ENCODE measurements around the gene SYT1.
"Not testable (repeated sequence)": the region's sequence is repeated elsewhere in the genome, so short reads cannot be mapped to it uniquely, and the experiment has no call there.

SYT1 gene

DNA sequence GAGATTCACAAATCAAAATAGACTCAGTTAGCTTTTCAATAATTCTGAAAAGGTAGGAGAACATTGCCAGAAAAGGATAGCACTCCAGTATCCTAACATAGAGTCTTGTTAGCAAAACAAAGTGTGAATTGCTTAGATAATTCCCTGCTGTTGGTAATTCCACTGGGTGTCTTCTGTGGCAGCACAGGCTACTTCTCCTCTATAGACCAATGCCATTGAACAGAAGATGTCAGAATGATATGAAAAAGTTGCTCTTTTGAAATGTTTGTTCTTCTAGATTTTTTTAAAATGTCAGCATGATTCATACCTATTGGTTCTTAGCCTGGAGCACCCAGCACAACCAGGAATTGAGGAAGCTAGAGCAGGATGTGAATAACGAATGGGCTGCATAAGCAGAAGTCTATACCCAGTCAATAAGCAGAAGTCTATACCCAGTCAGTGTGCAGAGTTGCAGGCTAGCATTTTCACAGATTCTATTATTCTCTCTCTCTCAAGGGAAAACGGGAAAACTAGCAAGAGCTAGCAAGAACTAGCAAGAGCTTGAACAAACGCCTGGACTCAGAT is 112.8 kb downstream of the SYT1 start:
- DNase-seq = peak in 1 of 3 experiments; percentile 33

DNA sequence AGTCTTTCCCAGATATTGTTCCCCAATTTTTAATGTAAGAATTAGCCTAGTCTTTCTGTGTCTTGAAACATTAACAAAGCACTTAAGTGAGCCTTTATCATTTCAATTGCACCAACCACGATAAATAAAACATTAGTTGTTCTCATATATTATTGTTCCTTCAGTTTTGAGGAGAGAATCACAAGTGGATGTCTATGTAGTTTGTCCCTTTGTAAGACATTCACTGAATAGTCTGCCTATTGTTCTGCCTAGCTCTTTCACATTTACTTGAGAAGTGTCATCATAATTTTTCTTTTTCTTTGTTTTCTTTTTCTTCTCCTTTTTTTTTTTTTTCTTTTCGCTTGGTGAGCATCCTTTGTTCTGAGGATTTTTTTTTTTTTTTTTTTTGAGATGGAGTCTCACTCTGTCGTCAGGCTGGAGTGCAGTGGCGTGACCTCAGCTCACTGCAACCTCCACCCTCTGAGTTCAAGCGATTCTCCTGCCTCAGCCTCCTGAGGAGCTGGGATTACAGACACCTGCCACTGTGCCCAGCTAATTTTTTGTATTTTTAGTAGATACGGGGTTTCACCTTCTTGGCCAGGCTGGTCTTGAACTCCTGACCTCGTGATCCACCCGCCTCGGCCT is 129.7 kb downstream of the SYT1 start:
- DNase-seq = no peak

DNA sequence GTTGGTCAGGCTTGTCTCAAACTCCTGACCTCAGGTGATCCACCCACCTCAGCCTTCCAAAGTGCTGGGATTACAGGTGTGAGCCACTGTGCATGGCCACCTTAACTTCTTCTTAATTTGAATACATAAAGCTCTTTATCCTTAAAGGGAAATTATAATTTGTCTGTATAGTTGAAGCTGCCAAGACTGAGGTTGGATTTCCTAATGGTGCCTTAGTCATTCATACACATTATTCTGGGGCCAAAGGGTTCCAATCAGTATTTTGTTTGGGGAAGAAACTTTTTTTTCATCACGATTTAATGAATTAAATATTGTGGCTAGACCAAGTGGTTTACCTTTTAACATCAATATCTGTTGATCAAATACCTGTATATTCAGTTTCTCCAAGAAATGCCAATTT is 135.9 kb downstream of the SYT1 start:
- no peak for DNase-seq

DNA sequence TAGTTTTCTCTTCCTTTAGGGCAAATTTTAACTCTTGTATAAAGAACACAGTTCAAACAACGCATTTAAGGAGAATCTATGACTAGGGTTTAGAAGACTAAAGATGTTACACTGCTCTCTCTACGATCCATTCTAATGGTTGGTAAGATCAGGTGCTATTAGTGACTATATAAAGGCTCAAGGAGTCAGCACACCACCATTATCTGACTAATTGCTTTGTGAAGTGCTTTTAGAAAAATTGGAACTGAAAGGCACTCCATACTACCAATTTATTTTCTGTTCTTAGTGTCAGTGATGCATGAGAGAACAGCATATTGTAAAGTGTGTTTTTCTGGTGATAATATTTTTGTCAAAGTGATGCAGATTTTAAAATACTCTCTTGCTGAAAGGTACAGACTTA is 136.8 kb downstream of the SYT1 start:
- peak; percentile 63 to 97 (median 95) for DNase-seq

DNA sequence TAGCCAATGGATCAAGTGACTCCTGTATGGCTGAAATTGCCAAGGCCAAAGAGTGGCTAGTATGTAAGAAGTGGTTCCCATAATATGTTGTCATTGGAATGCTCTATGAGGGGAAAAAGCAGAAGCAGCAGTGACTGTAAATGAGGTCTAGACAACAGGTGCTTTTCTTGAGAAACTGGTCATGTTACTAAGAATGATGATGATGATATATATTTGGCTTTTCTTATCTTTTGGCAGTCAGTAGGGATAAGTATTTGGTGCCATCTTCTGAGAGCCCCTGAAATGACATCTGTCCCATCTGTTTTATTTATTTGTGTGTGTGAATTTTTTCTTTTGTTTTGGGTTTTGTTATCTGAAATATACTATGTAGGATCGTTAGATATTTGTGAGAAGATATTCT is 141.7 kb downstream of the SYT1 start:
- peak in 1 of 3 experiments; percentile 28 for DNase-seq

DNA sequence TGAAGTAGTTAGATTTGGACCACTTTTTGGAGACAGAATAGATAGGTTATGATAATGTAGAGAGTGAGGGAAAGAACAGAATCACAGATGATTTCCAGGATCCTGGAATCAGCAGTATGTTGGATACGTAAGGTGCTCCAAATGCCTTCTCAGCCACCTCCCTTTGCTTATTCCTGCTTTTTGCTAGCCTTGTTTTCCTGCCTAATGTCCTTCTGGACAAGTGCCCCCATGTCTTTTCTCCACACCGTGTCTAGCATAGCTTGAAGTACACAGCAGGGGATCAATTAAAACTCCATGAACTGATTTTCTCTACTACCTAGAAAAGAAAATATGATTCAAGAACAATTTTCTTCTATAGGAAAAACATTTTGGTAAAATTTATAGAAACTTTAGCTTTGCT is 144.0 kb downstream of the SYT1 start:
- DNase-seq = peak in 1 of 3 experiments; percentile 16

DNA sequence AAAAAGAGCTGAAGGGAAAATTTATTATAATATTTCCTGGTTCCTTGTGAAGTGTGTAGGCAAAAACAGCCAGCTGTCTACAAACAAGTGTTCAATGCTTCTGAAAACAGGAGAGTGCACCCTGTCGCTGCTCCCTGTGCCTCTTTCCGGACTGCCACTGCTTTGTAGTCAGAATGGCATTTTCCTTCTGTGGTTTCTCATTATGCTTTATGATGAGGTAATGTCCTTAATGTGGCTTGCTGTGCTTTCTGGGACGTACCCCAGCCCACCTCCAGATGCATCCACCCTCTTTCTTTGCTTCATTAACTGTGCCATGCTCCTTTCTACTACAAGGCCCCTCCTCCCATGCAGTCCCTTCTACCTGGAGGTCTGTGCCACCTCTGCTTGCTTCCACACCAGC is 148.1 kb downstream of the SYT1 start:
- DNase-seq = peak in 1 of 3 experiments; percentile 54

DNA sequence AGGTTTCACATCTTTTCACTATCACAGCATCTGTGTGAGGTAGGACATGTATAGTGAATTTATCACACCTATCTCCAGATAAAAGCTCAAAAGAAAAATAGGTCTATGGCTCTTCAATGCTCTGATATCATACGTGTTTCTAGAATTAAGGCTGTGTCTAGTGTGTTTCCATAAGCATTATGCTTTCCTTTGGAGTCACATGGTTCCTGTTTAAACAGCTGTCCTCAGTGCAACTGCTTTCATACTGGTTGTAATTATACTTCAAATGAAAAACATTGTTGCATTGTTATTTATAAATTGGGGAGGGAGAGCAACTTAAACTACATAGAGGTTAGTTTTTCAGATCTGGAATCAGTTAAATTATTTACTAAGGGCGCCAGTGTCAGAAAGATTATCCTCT is 151.6 kb downstream of the SYT1 start:
- DNase-seq = peak; percentile 29 to 96 (median 66)

DNA sequence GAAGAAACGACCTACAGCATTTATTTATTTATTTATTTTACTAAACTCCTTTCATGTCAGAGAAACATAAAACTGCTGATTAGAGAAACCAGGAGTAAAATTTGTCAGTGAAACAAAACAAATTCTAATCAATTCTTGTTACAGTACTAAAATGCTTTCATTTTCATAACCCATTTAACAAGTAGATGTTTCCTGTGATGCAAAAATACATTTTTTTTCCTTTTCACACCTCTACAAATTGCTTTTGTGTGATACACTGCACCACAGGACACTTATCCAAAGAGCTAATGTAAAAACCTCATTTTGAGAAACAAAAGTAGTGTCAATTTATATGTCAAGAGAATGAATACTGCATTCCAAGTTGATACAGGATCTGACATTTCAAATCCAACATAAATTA is 155.1 kb downstream of the SYT1 start:
- DNase-seq = peak in 1 of 3 experiments; percentile 47

DNA sequence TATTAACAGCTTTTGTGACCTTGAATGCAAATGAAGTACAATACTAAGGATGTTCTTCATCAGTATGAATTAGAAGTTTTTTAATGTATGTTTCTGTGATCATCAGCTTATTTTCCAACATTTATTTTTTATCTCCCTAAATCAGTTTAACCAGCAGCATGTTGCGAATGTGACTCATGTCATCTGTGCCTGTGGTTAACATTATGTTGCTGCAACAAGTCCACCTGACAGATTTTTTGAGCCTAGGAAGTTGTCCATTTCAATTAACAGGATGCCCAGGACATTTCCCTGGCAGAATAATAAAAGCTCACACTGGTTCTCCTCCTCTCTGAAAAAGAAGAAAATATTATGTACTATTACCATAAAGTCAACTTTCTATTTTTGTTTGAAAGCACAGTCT is 155.5 kb downstream of the SYT1 start:
- peak in 2 of 3 experiments; percentile 7 to 47 for DNase-seq

DNA sequence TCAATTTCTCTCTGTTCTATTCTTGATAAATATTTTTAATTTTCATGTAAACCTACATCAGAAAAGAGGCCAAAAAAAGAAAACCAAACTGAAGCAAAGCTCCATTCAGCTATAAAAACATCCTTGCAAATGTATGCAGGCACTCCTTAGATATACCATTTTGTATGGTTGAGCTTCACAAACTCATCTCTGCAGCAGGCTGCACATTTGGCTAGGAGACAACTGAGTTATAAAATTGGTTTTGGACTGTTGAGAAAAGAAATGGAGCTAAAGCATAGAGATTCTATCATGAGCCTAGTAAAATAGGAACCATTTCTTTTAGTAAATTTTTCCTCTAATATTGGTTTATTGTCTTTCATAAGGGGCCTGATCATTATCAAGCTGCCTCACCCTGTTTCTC is 156.4 kb downstream of the SYT1 start:
- DNase-seq = no peak

DNA sequence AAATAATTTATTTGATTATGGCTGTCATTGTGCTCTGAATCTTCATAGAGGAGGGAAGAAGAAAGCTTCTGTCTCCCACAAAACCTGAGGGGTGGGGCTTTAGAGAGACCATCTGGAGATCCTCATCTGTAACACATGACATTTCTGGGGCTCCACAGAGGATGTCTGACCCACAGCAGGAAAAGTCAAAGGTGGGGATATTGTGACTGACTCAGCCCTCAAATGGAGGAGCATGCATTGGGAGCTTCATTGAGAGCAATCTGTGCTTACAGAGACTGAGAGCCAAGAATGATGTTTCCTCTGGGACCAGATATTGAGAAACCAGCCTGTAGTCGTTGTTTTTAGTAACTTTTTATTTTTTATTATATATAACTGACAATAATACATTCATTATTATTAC is 158.7 kb downstream of the SYT1 start:
- no peak for DNase-seq

DNA sequence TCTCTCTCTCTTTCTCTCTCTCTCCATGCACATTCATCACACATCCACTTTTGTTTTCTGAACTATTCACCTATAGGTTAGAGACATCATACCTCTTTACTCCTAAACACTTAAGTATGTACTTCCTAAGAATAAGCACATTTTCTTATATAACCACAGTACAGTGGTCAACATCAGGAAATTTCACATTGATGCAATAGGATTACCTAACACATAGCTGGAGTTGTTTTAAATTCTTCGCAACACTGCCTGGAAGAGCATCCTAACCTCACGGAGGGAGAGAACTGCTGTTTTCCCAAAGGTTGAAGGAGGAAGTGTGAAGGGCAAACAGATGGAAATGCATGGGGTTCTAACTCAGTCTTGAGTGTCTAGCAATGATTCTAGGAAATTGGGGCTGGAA is 159.2 kb downstream of the SYT1 start:
- no peak for DNase-seq

DNA sequence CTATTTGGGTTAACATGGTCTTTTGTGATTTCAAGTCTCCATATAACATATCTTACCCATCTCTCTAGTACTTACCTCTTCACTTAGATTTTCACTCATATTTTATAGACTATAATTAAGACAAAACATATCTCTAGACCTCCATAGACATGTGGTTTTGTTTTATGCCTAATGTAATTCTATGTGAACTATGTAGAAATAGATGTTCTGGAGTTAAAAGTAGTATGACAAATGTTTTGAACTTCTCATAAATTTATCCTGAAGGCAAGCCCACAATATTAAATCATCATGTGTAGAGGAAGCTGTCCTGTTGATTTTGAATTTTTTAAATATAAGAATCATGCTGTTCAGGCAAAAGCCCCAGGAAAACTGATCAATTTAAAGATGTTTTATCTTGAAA is 169.2 kb downstream of the SYT1 start:
- no peak for DNase-seq

DNA sequence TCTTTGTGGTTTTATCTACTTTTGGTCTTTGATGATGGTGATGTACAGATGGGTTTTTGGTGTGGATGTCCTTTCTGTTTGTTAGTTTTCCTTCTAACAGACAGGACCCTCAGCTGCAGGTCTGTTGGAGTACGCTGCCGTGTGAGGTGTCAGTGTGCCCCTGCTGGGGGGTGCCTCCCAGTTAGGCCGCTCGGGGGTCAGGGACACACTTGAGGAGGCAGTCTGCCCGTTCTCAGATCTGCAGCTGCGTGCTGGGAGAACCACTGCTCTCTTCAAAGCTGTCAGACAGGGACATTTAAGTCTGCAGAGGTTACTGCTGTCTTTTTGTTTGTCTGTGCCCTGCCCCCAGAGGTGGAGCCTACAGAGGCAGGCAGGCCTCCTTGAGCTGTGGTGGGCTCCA is 180.2 kb downstream of the SYT1 start:
- not testable (repeated sequence) for DNase-seq

DNA sequence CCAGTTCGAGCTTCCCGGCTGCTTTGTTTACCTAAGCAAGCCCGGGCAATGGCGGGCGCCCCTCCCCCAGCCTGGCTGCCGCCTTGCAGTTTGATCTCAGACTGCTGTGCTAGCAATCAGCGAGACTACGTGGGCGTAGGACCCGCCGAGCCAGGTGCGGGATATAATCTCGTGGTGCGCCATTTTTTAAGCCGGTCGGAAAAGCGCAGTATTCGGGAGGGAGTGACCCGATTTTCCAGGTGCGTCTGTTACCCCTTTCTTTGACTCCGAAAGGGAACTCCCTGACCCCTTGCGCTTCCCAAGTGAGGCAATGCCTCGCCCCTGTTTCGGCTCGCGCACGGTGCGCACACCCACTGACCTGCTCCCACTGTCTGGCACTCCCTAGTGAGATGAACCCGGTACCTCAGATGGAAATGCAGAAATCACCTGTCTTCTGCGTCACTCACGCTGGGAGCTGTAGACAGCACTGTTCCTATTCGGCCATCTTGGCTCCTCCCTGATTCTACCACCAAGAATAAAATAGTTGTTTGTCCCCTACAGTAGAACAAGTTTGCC is 180.7 kb downstream of the SYT1 start:
- not testable (repeated sequence) for DNase-seq

DNA sequence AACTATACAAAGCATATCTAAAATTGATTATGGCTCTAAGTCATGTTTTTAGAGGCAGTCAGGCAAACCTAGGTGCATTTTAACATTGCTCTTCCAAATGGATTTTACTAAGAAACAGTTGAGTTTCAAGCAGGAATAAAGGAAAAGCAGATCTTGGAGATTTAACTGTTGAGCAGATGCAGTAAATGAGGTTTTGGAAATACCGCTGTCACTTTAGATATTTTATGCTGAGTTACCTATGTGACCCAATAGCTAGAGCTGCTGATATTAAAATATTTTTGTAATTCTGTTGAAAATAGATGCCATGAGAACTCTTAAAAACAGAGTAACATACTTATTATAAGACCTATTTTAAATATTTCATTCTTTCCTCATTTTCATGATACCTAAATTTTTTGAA is 181.4 kb downstream of the SYT1 start:
- no peak for DNase-seq

DNA sequence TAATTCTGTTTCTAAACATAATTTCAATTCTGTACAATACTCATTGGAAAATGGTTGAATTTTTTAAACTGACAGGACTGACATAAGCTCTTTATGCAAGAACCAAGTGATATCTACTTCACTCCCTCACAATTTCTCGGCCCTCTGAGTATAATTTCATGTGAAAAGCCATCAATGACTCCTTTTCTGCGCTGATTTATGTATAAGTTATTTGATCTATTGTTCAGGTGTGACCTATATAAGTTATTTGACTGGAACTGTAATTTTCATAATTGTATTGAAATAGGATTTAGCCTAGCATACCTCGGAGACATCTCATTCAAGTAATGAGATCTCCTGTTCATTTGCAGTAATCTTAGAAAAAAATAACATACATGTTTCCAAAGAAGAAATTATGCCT is 184.4 kb downstream of the SYT1 start:
- peak in 2 of 3 experiments; percentile 18 to 82 for DNase-seq

DNA sequence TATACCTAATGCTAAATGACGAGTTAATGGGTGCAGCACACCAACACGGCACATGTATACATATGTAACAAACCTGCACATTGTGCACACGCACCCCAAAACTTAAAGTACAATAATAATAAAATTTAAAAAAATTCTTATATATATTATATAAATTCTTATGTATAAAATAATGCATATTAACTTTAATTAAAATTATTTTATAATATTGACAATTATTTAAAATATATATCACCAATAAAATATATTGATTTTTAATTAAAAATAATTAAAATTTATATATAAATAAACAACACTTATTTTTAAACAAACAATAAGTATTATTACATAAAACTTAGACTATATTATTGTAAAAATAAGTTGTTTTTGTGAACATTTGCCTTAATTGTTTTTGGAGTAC is 188.8 kb downstream of the SYT1 start:
- DNase-seq = no peak

DNA sequence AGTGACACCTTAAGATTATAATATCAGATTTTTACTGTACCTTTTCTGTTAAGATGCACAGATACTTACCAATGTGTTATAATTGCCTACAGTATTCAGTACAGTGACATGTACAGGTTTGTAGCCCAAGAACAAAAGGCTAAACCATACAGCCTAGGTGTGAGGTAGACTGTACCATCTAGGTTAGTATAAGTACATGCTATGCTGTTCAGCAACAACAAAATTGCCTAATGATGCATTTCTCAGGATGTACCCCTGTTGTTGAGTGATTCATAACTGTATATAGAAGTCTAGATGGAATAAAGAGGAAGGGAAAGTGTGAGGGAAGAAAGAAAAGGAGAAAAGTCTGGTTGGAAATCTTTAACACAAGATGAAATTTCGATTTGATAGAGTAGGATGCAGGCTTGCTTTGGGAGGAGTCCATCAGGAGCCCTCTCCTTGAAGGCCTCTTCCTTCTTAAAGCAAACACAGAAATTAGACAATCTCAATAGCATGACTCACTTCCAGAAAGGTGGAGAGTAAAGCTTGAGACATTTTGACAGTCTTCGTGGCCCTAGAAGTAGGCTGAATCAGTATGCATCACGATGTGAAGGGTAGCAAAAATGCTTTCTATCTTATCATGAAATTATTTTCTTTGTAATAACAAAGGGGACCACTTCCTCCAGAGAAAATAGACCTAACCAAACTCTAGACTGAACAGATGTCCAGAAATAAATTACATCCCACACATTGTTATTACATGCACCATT is 191.5 kb downstream of the SYT1 start:
- DNase-seq = peak in 2 of 3 experiments; percentile 44 to 77

DNA sequence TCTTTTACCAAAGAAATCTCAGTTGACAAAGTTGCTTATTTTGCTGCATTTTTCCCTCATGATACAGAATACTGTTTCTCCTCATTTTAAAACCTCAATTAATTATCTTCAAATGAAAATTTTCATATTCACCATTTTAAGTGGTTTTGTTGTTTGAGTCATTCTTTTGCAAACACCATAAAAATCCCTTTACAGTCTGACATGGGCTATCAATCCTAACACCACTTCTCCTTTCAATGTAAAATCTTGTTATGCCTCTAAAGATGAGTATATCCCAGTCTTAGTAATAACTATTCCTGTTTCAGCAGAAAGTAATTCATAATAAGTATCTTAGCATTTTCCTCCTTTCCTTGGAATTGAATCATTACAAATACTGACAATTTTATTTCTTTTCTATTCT is 192.2 kb downstream of the SYT1 start:
- no peak for DNase-seq

DNA sequence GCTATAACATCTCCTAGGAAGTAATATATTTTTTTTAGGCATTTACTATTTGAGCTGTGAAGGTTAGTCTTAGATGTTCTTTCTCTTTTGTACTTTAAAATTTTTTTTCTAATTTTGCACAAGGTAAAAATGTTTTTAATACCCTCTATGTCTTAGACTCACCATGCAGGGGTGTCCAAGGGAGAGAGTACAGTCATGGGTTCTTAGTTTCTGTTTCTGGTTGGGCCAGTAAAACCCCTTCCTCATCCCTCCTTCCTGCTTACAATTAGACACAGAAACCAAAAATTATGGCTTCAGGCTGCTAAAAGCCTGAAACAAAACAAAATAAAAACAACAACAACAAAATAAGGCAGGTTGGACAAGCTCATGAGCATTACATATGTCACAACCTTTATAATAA is 193.0 kb downstream of the SYT1 start:
- no peak for DNase-seq

DNA sequence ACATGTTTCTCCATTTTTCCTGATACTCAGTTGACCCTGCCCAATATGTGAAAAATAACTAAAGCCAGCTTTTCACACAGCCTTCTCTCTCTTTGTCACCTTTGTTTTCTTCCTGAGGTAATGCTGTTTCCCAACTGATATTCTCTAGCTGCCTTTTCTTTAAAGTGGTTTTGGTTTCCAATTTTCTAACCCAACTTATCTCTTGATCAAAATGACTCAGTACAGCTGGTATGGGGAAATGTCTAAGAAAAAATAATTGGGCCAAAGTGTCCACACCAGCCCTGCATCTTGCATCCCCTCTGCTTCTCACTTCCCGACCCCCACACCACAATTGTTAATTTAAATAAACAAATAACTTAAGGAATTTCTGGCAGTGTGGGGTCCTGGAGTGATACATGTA is 193.8 kb downstream of the SYT1 start:
- no peak for DNase-seq

DNA sequence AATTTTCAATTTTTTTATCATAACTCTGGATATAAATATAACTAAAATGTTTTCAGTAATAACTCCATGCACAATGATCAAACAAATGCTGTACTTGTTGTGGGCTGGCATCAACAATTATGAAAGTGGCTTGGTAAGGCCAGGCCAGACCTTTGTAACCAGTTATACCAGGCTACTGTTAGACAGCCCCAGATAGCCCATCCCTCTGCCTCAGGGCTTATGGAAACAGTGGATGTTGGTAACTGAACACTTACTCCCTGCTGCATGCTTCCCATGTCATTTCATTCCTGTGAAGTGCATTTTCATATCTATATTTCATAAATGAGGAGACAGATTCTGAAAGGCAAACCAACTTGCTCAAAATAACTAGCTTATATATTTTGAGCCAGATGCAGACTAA is 195.0 kb downstream of the SYT1 start:
- DNase-seq = no peak
